Testis (tissue), 2 donors: ENCODE measurements around the gene SLC27A2.

ENCODE experiments used
- CTCF ChIP-seq, 3 experiments: fragments of 450-650 bp in 2 of 3; fragments of 200-600 bp in 1 of 3; sonication (generic) in 1 of 3; IDR thresholded peaks; one replicate each; pipeline ENCODE4 v1.5.1; 2016 to 2019; ENCODE audit warnings: antibody characterized with exemption in 3 of 3, mild to moderate bottlenecking in 2 of 3, moderate library complexity in 1 of 3
- POLR2A ChIP-seq: fragments of 450-650 bp; IDR thresholded peaks from one replicate; pipeline ENCODE4 v1.6.1; 2017; ENCODE audit warnings: antibody characterized with exemption, mild to moderate bottlenecking, moderate library complexity

DNA sequence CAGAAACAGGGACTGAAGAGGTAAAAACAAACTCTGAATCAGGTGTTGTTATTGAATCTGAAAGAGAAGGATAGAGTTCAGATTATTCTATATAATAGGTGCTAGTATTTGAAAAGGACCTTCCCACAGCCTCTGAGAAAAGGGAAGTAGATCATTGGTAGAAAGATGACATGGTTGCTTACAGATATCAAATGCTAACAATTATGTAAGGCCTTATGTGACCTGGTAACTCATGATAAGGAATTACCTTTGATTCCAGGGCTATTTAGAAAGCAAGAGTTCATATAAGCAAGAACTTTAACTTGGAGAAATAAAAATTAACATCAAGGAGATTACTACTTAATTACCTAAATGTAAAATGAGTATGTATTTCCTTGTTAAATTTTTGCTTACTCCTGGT is 7.6 kb downstream of the SLC27A2 start:
- no peak for TF ChIP-seq CTCF (IDR thresholded peaks at IDR 0.05)
- no peak for TF ChIP-seq POLR2A
